Measurements from ENCODE around the gene OLFM4.
"Not testable (repeated sequence)": the region's sequence is repeated elsewhere in the genome, so short reads cannot be mapped to it uniquely, and the experiment has no call there.

The OLFM4 gene

GRCh38 chr13:53001444-53002225 lies 27.0 kb upstream of the OLFM4 start:
- no peak overlapping the region for H3K4me3 ChIP-seq (ENCODE audit: low read depth, low read length)
- TF ChIP-seq CTCF (IDR thresholded peaks at IDR 0.05; ENCODE audit: borderline replicate concordance, insufficient read depth, low read depth, low read length): no peak

- TF ChIP-seq CTCF (IDR thresholded peaks at IDR 0.05; ENCODE audit: borderline replicate concordance, insufficient read depth, low read depth, low read length): no peak
- no peak overlapping the region for H3K4me3 ChIP-seq (ENCODE audit: low read depth, low read length)
These were observed 24.0 kb upstream of the OLFM4 start for GRCh38 chr13:53004573-53004972.

GRCh38 chr13:53005626-53006025 lies 23.0 kb upstream of the OLFM4 start:
- TF ChIP-seq CTCF (IDR thresholded peaks at IDR 0.05; ENCODE audit: borderline replicate concordance, insufficient read depth, low read depth, low read length): no peak
- no peak overlapping the region for H3K4me3 ChIP-seq (ENCODE audit: low read depth, low read length)

- TF ChIP-seq CTCF (IDR thresholded peaks at IDR 0.05; ENCODE audit: borderline replicate concordance, insufficient read depth, low read depth, low read length): no peak
- H3K4me3 ChIP-seq (ENCODE audit: low read depth, low read length): no peak overlapping the region
These were observed 20.7 kb upstream of the OLFM4 start for GRCh38 chr13:53007872-53008271.

GRCh38 chr13:53010374-53011105 lies 18.1 kb upstream of the OLFM4 start:
- no peak overlapping the region for H3K4me3 ChIP-seq (ENCODE audit: low read depth, low read length)
- no peak for TF ChIP-seq CTCF (IDR thresholded peaks at IDR 0.05; ENCODE audit: borderline replicate concordance, insufficient read depth, low read depth, low read length)

- no peak overlapping the region for H3K4me3 ChIP-seq (ENCODE audit: low read depth, low read length)
- TF ChIP-seq CTCF (IDR thresholded peaks at IDR 0.05; ENCODE audit: borderline replicate concordance, insufficient read depth, low read depth, low read length): no peak
These were observed 15.9 kb upstream of the OLFM4 start for GRCh38 chr13:53012707-53013106.

- TF ChIP-seq CTCF (IDR thresholded peaks at IDR 0.05; ENCODE audit: borderline replicate concordance, insufficient read depth, low read depth, low read length): no peak
These were observed 15.5 kb upstream of the OLFM4 start for GRCh38 chr13:53013113-53013512.

GRCh38 chr13:53014018-53014417 lies 14.6 kb upstream of the OLFM4 start:
- not testable (repeated sequence) for H3K4me3 ChIP-seq (ENCODE audit: low read depth, low read length)

More at GRCh38 chr13:53013113-53013512, 15.5 kb upstream of the OLFM4 start:
- H3K4me3 ChIP-seq (ENCODE audit: low read depth, low read length): no peak overlapping the region
